Lower lobe of right lung (tissue), 2 donors: ENCODE data around the gene PTPRG. TPM values are rescaled to one million over a fixed set of nuclear protein-coding genes. Genes with fewer than 3 reads are reported as not detected.

Experiments used
- ATAC-seq, 2 donors: fragments of 200-7000 bp; cut with Tn5 transposase; one replicate each; pipeline ENCODE4 v1.9.1; 2020 to 2022; ENCODE audit warnings: mild to moderate bottlenecking in 2 of 2, moderate library complexity in 2 of 2
- DNase-seq: peaks from one replicate; pipeline ENCODE4 v3.0.0-alpha.2; 2020
- H3K27ac ChIP-seq: fragments of 200-600 bp; one replicate; pipeline ENCODE4 v1.8.0; 2022
- H3K27me3 ChIP-seq: fragments of 200-600 bp; one replicate; pipeline ENCODE4 v1.8.0; 2022; ENCODE audit warnings: low read depth
- H3K36me3 ChIP-seq: fragments of 200-600 bp; one replicate; pipeline ENCODE4 v1.8.0; 2022; ENCODE audit warnings: mild to moderate bottlenecking
- H3K4me1 ChIP-seq: fragments of 200-600 bp; one replicate; pipeline ENCODE4 v1.8.0; 2022
- H3K4me3 ChIP-seq: fragments of 200-600 bp; one replicate; pipeline ENCODE4 v1.8.0; 2022; ENCODE audit warnings: mild to moderate bottlenecking
- H3K9me3 ChIP-seq: fragments of 200-600 bp; one replicate; pipeline ENCODE4 v1.8.0; 2022
- intact Hi-C: fragments of 100-400 bp; cut with DNase I; formaldehyde crosslinking; loops from one replicate; pipeline ENCODE4 v1.11.0; 2022
- total RNA-seq: library from RNA; stranded (reverse); fragmentation: NEBNext Ultra II Directional; extraction: Animal tissue kit (Norgen Biotek cat#: 25700); gene quantifications from one replicate; pipeline ENCODE4 v1.2.1, GENCODE V29; 2021
- TF ChIP-seq, protein P1 (sequence below): fragments of 200-600 bp; IDR thresholded peaks from one replicate; pipeline ENCODE4 v1.8.0; 2022; ENCODE audit warnings: antibody characterized with exemption, mild to moderate bottlenecking
- donor health status: DM: no; HTN: yes; CAD: no; lungs with severe emphysema.

Gene PTPRG
- total RNA-seq, 1 donor from 2014 or later, result 67.6 TPM

DNA sequence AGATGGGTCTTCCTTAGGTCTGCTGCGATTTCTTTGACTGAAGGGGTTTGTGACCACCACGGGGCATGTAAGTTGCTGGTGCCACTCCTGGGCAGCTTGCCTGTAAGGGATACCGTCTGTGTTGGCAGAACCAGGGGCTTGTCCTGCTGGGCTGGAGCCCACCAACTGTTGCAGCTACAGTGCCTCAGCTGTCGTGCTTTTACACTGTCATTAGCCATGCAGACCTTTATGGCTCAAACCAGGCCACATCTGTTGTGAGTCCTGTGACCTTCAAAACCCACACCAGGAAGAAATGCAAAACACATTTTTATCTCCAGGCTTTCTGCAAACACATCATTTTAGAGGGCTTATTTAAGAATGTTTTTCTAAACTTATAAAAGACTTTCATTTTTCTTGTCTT lies 168.7 kb downstream of the PTPRG start:
- Histone ChIP-seq H3K36me3 (no peaks in the 10 kb centered on the region), H3K27ac (no peak overlapping the region), H3K4me1 (peaks cover 45% of the 10 kb centered on the region), H3K4me3 (no peak overlapping the region), H3K27me3 (no peaks in the 10 kb centered on the region), H3K9me3 (no peaks in the 10 kb centered on the region)
- TF ChIP-seq, protein P1, sequence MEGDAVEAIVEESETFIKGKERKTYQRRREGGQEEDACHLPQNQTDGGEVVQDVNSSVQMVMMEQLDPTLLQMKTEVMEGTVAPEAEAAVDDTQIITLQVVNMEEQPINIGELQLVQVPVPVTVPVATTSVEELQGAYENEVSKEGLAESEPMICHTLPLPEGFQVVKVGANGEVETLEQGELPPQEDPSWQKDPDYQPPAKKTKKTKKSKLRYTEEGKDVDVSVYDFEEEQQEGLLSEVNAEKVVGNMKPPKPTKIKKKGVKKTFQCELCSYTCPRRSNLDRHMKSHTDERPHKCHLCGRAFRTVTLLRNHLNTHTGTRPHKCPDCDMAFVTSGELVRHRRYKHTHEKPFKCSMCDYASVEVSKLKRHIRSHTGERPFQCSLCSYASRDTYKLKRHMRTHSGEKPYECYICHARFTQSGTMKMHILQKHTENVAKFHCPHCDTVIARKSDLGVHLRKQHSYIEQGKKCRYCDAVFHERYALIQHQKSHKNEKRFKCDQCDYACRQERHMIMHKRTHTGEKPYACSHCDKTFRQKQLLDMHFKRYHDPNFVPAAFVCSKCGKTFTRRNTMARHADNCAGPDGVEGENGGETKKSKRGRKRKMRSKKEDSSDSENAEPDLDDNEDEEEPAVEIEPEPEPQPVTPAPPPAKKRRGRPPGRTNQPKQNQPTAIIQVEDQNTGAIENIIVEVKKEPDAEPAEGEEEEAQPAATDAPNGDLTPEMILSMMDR, result no peak
- DNase-seq, result no peak
- no peak for ATAC-seq
- intact Hi-C loops, result no loop called here

DNA sequence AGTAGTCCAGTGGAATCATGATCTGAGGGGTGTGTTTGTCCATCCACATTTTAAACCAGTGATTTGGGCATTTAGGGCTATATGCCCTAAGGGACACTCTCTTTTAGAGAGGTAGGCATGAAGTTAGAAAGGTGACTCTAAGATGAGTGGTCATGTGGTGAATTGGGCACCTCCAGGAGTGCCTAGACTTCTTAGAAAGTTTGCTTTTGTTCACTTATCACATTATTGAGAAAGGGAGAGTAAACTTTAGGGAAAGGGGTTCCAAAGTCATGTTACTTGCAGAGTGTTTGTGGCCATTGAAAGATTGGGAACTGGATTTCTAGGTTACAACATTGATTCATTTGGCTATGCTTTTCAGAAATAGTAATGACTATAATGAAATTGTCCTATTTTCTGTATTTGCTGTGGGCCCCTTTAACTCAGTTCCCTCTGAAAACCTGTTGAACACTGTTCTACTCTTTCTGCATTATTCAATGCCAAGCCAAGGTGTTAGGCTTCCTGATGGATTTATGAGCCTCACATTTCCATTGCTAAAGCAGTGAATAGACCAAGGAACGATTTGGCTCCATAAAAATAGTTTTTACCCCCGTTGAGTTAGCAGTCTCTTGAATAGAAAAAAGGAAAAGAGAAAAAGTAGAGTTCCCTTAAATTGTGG lies 169.3 kb downstream of the PTPRG start:
- H3K36me3 ChIP-seq, result no peaks in the 10 kb centered on the region
- no peaks in the 10 kb centered on the region for H3K9me3 ChIP-seq
- intact Hi-C loops, result no loop called here
- H3K4me1 ChIP-seq, result peaks cover 42% of the 10 kb centered on the region
- ATAC-seq (peak in 1 of 2 donors; percentile 60), DNase-seq (no peak)
- no peak overlapping the region for H3K27ac ChIP-seq
- TF ChIP-seq, protein P1, result no peak
- H3K27me3 ChIP-seq, result no peaks in the 10 kb centered on the region
- no peak overlapping the region for H3K4me3 ChIP-seq

DNA sequence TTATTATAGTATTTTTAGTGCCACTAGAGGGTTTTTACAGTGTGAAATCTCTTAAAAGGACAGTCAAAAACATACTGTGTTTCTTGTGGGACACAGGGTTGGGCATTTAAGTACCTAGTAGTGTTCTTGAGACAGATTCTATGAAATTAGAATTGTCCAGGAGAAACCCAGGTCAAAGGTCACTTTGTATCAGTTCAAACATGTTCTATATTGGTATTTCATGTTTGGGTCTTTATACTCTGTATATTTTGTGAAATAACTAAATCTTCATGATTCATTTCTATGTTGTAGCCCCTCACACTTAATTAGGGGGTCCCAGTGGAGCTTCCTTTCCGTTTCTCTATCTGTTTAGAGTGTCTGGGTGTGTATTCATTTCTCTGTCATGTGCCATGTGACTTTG lies 171.6 kb downstream of the PTPRG start:
- Histone ChIP-seq H3K9me3 (no peaks in the 10 kb centered on the region), H3K36me3 (no peaks in the 10 kb centered on the region), H3K27ac (no peak overlapping the region), H3K4me3 (no peak overlapping the region), H3K27me3 (no peaks in the 10 kb centered on the region), H3K4me1 (peaks cover 37% of the 10 kb centered on the region)
- no peak for ATAC-seq
- TF ChIP-seq, protein P1, result no peak
- intact Hi-C loops, result no loop called here
- no peak for DNase-seq

DNA sequence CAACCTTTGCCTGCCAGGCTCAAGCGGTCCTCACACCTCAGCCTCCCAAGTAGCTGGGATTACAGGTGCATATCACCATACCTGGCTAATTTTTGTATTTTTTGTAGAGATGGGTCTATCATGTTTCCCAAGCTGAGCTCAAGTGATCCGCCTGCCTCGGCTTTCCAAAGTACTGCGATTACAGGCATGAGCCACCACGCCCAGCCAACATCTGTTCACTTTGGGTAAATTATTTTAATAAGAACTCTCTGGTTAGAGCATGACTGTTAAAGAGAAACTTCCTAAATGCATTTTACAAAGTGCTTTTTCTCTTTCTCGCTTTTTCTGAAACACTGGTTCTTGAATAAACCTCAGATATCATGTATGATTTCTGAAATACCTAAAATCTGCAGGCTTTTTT lies 172.5 kb downstream of the PTPRG start:
- no peaks in the 10 kb centered on the region for H3K27me3 ChIP-seq
- no peak overlapping the region for H3K4me3 ChIP-seq
- peaks cover 37% of the 10 kb centered on the region for H3K4me1 ChIP-seq
- intact Hi-C loops, result no loop called here
- H3K27ac ChIP-seq, result no peak overlapping the region
- no peak for ATAC-seq
- DNase-seq, result no peak
- H3K36me3 ChIP-seq, result no peaks in the 10 kb centered on the region
- TF ChIP-seq, protein P1, result no peak
- H3K9me3 ChIP-seq, result no peaks in the 10 kb centered on the region

DNA sequence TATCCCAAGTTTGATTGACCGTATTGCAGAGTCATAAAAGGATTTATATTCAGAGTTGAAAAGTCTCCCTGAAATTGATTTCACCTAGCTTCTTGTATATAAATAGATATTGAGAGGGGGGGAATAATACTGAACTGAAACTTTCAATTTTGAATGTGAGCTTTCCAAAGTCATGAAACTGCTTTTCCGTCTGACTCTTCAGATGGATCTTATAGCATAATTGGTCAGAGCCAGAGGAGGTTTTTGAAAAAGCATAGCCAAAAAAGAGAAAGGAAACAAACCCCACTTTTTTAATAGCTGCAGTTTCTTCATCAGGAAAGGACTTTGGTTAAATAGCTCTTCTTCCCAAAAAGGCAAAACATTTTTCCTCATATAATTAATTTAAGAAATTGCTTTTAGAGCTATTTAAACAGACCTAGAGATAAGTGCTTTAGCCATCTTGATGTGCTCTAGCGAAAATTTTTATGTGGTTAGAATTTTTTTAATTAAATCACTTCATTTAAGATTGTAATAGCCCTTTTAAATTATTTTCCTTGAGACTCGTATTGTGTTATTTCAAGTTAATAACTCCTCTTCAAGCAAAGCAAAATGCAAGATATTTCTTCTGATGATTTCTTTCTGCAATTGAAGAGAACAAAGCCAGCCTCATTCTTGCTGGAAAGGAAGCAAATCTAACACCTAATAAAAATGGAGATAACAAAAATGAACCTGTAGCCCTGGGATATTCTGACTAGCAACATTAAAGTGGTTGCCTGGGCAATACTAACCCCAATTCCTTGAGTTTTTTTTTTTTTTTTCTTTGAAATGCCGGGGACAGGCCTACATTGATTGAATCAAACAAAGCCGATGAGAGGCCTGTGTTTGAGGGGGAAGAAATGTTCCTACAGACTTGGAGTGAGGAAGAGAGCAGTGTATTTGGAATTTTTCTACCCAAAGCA lies 173.6 kb downstream of the PTPRG start:
- DNase-seq (no peak), ATAC-seq (no peak)
- Histone ChIP-seq H3K4me1 (peaks cover 33% of the 10 kb centered on the region), H3K4me3 (no peak overlapping the region), H3K27me3 (no peaks in the 10 kb centered on the region), H3K27ac (no peak overlapping the region), H3K9me3 (no peaks in the 10 kb centered on the region), H3K36me3 (no peaks in the 10 kb centered on the region)
- intact Hi-C loops, result no loop called here
- TF ChIP-seq, protein P1, result no peak
